NT2/D1 (cell line): ENCODE data around the gene RIT2.

Experiments used
- SUZ12 ChIP-seq: IDR thresholded peaks from 2 replicates; pipeline ENCODE4 v1.6.1; 2011; ENCODE audit not compliant: insufficient read length, insufficient read depth; ENCODE audit errors: extremely low read depth
- YY1 ChIP-seq: IDR thresholded peaks from 2 replicates; pipeline ENCODE4 v1.6.1; 2011; ENCODE audit not compliant: insufficient read length, insufficient read depth
- ZNF274 ChIP-seq: IDR thresholded peaks from 2 replicates; pipeline ENCODE4 v1.6.1; 2011; ENCODE audit warnings: mild to moderate bottlenecking, low read depth, low read length

- no peak for TF ChIP-seq SUZ12
- TF ChIP-seq ZNF274 = no peak
- no peak for TF ChIP-seq YY1
These were observed 301.9 kb downstream of the RIT2 start for GRCh38 chr18:42813570-42813969.
